IPS-15b (cell line): ENCODE data around the gene KDM5A.
"Not testable (repeated sequence)": the region's sequence is repeated elsewhere in the genome, so short reads cannot be mapped to it uniquely, and the experiment has no call there.

ENCODE experiments used
- H3K27me3 ChIP-seq: one replicate; pipeline ENCODE4 v1.6.1; 2013; ENCODE audit warnings: low read length; ENCODE audit not compliant: control insufficient read depth, insufficient read depth
- H3K36me3 ChIP-seq: one replicate; pipeline ENCODE4 v1.6.1; 2013; ENCODE audit warnings: low read length; ENCODE audit not compliant: control insufficient read depth, insufficient read depth
- H3K4me1 ChIP-seq: one replicate; pipeline ENCODE4 v1.6.1; 2013; ENCODE audit warnings: mild to moderate bottlenecking, low read length; ENCODE audit not compliant: control insufficient read depth, insufficient read depth
- H3K4me3 ChIP-seq: one replicate; pipeline ENCODE4 v1.5.1; 2013; ENCODE audit warnings: low read depth, low read length
- H3K9ac ChIP-seq: one replicate; pipeline ENCODE4 v1.6.1; 2013; ENCODE audit warnings: low read depth, mild to moderate bottlenecking, low read length
- H3K9me3 ChIP-seq: one replicate; pipeline ENCODE4 v1.6.1; 2013; ENCODE audit warnings: mild to moderate bottlenecking, low read length; ENCODE audit not compliant: control insufficient read depth, insufficient read depth

Gene KDM5A

DNA sequence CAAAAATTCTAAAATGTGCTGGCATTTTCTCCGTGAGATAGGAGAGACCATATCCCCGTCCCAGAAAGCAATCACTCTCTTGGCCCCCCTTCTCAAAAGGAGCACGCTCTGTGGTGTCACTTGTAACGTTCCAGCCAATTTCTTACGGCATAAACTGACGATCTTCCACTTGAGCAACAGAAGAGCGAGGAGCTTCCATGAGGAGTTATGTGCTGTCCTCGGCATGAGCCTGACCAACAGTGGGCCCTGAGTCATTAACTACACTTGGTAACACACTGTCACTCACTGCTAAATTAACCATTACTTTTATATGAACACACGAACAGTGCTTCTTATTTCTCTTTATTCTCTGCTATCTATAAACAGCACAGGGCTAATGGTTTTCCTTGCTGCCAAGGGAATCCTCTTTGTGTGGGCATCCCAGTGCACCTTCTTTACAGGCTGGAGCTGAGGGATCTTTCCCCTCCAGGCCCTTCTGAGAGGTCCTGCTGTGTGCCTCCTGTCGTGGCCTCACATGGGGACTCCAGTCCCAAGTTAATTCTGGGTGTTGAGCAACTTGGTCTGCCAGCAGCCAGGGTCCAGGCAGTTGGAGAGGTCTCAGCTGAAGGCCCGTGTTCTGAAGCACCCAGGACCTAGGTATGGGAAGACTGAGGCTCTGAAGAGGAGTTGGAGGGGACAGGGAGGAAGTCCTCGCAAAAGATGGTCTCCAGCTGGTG, 135.8 kb downstream of the KDM5A start:
- Histone ChIP-seq H3K4me1 (no peaks in the 10 kb centered on the region), H3K9me3 (no peaks in the 10 kb centered on the region), H3K4me3 (no peak overlapping the region), H3K27me3 (no peaks in the 10 kb centered on the region), H3K36me3 (no peaks in the 10 kb centered on the region), H3K9ac (no peak overlapping the region)

DNA sequence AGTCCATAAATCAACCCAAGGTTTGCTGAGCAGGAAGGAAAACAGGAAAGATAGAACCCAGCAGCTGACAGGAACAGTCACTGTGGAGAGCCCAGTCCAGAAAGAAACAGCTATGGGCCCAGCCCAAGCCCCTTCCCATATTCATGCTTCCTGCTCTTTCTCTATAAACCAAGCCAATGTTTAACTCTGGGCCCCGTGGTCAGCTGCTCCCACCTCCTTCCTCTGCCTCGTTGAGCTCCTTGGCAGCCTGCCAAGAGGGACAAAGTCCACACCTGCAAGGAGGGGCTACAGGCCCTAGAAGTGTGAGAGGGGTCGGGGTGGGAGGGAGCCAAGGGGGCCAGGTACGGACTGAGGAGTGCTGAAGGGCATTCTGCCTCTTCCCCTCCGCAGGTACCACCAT, 136.5 kb downstream of the KDM5A start:
- Histone ChIP-seq H3K36me3 (no peaks in the 10 kb centered on the region), H3K9ac (no peak overlapping the region), H3K4me1 (no peaks in the 10 kb centered on the region), H3K9me3 (no peaks in the 10 kb centered on the region), H3K4me3 (no peak overlapping the region), H3K27me3 (no peaks in the 10 kb centered on the region)

DNA sequence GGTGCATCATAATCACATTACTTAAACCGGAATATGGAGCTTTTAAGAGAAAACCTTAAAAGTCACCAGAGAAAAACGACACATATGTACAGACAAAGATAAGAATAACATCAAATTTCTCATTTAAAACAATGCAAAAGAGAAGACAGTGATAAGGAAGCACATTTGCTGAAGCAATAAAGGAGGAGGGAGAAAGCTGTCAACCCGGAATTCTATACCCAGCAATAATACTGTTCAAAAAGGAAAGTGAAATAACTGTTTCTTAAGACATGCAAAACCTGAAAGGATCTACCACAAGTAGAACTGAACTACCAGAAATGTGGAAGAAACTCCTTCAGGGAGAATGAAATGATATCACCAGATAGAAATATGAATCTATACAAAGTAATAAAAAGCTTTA, 141.8 kb downstream of the KDM5A start:
- H3K9ac ChIP-seq, result no peak overlapping the region
- no peaks in the 10 kb centered on the region for H3K27me3 ChIP-seq
- no peaks in the 10 kb centered on the region for H3K9me3 ChIP-seq
- H3K4me3 ChIP-seq, result no peak overlapping the region
- H3K4me1 ChIP-seq, result no peaks in the 10 kb centered on the region
- no peaks in the 10 kb centered on the region for H3K36me3 ChIP-seq

DNA sequence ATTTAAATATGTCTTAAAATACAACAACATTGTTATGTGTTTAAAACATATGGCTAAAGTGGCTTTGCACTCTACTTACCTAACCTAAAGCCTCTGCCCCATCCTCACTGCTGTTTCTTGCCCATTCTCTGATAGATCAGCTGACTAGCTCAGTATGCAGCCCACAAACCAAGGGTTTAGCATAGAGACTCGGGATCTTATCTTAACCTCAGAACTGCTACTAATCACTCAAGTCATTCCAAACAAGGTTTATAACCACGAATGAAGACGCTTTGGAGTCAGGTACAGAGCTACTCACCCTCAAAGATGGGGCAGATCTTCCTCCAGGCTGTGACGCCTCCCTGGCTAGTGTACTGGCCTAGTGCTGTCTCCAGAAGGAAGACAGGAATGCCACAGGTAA, 145.7 kb downstream of the KDM5A start:
- Histone ChIP-seq H3K4me1 (no peaks in the 10 kb centered on the region), H3K36me3 (no peaks in the 10 kb centered on the region), H3K27me3 (no peaks in the 10 kb centered on the region)

DNA sequence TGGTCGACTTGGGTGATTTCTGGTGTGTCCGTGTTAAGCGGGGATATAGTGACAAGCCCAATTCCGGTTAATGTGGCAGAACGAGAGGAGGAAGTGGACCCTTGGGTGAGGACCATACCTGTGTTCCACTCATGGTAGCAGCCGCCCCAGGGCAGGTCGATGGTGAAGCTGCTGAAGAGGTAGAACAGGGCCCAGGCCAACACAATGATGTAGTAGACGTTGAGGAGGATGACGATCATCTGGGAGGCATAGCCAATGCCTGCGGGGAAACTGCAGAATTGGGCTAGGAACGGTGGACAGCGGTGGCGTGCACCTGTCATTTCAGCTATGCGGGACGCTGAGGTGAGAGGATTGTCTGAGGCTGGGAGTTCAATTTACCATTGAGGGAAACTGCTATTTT, 146.6 kb downstream of the KDM5A start:
- no peak overlapping the region for H3K9ac ChIP-seq
- H3K9me3 ChIP-seq, result no peaks in the 10 kb centered on the region
- no peak overlapping the region for H3K4me3 ChIP-seq
- no peaks in the 10 kb centered on the region for H3K4me1 ChIP-seq
- H3K36me3 ChIP-seq, result no peaks in the 10 kb centered on the region
- H3K27me3 ChIP-seq, result no peaks in the 10 kb centered on the region

More for the DNA sequence above, 145.7 kb downstream of the KDM5A start:
- Histone ChIP-seq H3K9me3 (no peaks in the 10 kb centered on the region), H3K4me3 (no peak overlapping the region), H3K9ac (no peak overlapping the region)

DNA sequence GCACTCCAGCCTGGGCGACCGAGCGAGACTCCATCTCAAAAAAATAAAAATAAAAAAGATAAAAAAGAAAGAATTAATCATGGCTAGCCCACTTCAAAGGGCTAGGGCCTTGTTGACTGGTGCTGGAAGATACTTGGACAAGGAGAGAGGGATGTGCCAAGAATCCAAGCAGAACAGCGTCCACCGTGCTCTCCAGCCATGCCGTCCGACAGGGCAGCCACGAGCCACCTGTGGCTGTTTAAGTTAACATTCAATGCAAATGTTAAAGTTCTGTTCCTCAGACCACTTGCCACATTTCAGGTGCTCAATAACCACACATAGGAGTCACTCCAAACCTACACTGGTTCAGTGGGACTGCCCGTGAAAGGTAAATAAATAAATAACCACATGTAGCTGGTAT, 147.9 kb downstream of the KDM5A start:
- H3K4me3 ChIP-seq, result no peak overlapping the region
- H3K4me1 ChIP-seq, result no peaks in the 10 kb centered on the region
- H3K36me3 ChIP-seq, result no peaks in the 10 kb centered on the region
- H3K9ac ChIP-seq, result no peak overlapping the region
- no peaks in the 10 kb centered on the region for H3K27me3 ChIP-seq
- H3K9me3 ChIP-seq, result no peaks in the 10 kb centered on the region

DNA sequence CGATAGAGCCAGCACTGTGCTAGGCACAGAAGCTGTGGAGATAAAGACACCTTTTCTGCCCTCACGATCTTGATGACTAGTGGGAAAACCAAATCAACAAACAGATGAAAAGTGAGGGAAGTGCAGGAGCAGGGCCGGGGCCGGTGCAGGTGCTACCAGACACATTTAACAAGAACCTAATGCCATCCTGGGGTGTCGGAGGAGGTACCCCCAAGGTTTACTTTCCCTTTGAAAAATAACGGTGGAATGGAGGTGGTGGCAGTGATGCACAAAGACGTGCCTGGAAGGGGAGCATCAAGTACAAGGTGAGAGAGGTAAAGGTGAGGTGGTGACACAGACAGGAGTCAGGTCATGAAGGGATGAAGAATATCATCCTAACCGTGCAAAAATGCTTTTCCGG, 148.6 kb downstream of the KDM5A start:
- H3K4me1 ChIP-seq, result no peaks in the 10 kb centered on the region
- no peaks in the 10 kb centered on the region for H3K27me3 ChIP-seq
- H3K4me3 ChIP-seq, result no peak overlapping the region
- H3K9me3 ChIP-seq, result no peaks in the 10 kb centered on the region
- no peaks in the 10 kb centered on the region for H3K36me3 ChIP-seq
- no peak overlapping the region for H3K9ac ChIP-seq

DNA sequence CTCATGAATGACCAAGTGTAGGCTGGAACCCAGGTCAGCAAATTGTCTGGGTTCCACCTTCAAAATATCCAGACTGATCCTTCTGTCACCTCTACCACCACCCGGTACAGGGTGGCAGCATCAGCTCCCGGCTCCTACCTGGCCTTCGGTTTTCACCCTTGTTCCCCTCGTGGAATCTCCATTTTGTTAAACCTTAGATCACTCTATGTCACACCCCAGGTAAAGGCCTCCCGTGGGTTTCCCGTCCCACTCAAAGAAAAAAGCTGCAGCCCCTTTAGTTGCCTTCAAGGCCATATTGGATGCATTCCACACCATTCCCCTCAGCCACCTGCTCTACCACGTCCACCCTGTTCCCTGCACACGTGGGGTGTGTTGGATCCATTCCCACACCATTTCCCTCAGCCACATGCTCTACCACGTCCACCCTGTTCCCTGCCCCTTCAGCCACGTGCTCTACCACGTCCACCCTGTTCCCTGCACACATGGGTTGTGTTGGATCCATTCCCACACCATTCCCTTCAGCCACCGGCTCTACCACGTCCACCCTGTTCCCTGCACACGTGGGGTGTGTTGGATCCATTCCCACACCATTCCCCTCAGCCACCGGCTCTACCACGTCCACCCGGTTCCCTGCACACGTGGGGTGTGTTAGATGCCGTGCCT, 150.3 kb downstream of the KDM5A start:
- H3K9me3 ChIP-seq, result no peaks in the 10 kb centered on the region

DNA sequence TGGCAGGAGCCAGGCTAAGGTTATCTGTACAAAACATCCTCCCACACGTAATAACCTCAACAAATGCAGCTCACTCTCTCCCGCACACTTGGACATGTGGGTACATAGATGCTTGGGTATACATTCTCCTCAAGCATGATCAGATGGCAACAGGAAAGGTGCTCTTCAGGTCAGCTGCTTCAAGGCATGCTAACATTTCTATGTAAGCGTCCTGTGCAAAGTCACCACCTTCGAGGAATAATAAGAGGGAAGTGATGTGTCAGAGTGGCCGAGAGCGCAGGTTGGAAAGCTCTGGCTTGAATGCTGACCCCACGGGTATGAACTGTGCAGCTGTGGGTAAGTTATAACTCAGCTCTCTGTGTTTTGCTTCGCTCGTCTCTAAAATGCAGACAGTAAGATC, 151.0 kb downstream of the KDM5A start:
- no peak overlapping the region for H3K4me3 ChIP-seq
- no peaks in the 10 kb centered on the region for H3K9me3 ChIP-seq
- no peaks in the 10 kb centered on the region for H3K4me1 ChIP-seq
- H3K9ac ChIP-seq, result no peak overlapping the region
- no peaks in the 10 kb centered on the region for H3K27me3 ChIP-seq
- no peaks in the 10 kb centered on the region for H3K36me3 ChIP-seq

More for the DNA sequence above, 150.3 kb downstream of the KDM5A start:
- no peaks in the 10 kb centered on the region for H3K36me3 ChIP-seq
- no peak overlapping the region for H3K9ac ChIP-seq
- no peaks in the 10 kb centered on the region for H3K27me3 ChIP-seq
- no peak overlapping the region for H3K4me3 ChIP-seq
- no peaks in the 10 kb centered on the region for H3K4me1 ChIP-seq

DNA sequence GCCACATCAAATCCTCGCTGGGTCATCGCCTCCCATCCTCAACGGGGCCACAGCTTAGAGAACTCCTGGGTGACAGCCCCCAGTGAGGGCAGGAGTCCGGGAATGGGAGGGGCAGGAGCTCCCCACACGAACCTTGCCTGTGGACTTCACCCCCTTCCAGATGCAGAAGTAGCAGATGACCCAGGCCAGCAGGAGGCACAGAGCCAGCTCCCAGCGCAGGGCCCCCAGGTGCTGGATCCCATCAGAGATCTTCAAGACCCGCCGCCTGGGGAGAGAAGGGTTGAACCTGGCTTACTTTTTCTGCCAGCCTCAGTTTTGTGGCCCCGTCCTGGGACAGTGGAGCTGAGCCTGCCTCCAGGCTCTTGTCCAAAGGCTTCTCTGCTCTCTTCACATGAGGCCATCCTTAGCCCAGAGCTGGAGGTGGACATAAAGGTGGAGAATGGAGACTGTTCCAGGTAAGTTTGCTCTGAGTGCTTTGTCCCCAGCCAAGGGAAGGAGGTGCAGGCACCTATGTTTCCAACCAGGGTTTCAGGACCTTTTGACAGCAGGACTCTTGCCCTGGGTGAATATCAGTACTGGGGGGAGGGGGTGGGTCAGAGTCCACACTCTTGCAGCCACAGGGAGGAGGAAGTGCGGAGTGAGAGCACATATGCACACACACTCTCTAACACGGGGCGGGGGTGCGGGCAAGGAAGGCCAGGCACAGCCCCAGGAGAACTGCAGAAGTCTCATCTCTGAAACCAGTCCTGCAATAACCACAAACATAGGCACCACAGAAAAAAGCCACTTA, 151.9 kb downstream of the KDM5A start:
- Histone ChIP-seq H3K9me3 (no peaks in the 10 kb centered on the region), H3K9ac (no peak overlapping the region), H3K27me3 (no peaks in the 10 kb centered on the region), H3K4me1 (no peaks in the 10 kb centered on the region), H3K36me3 (no peaks in the 10 kb centered on the region), H3K4me3 (no peak overlapping the region)

DNA sequence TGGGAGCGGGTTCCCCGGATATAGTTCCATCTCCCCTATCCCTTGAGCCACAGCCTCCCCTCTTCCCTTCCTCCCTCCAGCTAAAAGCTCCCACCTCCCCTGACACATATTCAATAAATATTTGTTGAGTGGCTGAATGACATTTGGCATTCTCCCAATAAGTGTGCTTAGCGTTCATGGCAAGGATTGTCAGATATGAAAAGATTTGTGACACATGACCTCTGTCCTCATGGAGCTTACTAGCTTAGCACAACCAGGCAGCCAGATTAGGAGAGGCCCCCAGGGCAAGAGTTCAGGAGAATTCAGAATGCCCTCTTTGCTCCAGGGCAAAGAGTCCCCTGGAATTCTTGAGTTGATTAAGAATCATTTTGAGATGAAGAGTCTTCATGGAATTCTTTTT, 152.7 kb downstream of the KDM5A start:
- no peak overlapping the region for H3K9ac ChIP-seq
- H3K4me1 ChIP-seq, result no peaks in the 10 kb centered on the region
- H3K4me3 ChIP-seq, result no peak overlapping the region
- H3K9me3 ChIP-seq, result no peaks in the 10 kb centered on the region
- no peaks in the 10 kb centered on the region for H3K36me3 ChIP-seq
- H3K27me3 ChIP-seq, result no peaks in the 10 kb centered on the region

DNA sequence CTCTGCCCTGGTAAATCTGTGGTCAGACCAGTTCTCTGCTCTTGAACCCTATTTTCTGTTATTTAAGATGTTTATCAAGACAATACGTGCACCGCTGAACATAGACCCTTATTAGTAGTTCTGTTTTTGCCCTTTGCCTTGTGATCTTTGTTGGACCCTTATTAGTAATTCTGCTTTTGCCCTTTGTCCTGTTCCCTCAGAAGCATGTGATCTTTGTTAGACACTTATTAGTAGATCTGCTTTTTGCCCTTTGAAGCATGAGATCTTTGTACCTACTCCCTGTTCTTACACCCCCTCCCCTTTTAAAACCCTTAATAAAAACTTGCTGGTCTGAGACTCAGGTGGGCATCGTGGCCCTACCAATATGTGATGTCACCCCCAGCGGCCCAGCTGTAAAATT, 153.2 kb downstream of the KDM5A start:
- not testable (repeated sequence) for H3K4me3 ChIP-seq, H3K27me3 ChIP-seq, H3K4me1 ChIP-seq, H3K36me3 ChIP-seq, H3K9ac ChIP-seq, H3K9me3 ChIP-seq
